GM04504 (cell line): Measurements from ENCODE around the gene SP110.
"Not testable (repeated sequence)": the region's sequence is repeated elsewhere in the genome, so short reads cannot be mapped to it uniquely, and the experiment has no call there.

Experiments used
- DNase-seq: peaks from one replicate; pipeline ENCODE4 v3.0.0-alpha.2; 2012; ENCODE audit warnings: low read depth

The SP110 gene

DNA sequence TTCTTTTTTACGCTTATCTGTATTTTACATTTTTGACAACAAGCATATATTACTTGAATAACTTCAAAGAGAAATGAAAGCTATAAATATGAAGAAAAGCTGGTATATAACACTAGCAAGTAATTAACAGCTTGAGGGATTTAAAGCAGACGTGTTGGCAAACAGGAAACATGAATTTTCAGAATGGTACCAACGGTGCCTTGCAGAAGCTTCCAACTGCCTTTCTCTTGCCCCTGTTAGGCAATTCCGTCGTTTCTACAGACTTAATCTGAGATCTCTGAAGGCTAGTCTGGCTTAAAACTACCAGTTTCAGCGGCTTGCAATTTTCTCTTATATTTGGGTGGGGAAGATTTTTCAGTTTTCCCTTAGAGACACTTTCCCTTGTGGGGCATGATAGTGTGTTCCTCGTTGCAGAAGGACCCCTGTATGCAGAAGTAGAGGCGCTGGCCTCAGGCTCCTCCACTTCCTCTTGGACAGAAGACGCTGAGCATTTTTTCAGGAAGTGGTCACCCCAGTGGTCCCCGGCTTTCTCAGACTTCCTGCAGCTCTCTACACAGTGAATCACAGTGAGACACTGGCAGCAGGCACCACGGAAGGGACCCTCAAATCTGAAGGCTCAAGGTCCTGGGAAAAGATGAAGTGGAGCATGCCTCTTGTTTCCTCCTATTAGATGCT lies 94.9 kb downstream of the SP110 start:
- DNase-seq, result no peak

DNA sequence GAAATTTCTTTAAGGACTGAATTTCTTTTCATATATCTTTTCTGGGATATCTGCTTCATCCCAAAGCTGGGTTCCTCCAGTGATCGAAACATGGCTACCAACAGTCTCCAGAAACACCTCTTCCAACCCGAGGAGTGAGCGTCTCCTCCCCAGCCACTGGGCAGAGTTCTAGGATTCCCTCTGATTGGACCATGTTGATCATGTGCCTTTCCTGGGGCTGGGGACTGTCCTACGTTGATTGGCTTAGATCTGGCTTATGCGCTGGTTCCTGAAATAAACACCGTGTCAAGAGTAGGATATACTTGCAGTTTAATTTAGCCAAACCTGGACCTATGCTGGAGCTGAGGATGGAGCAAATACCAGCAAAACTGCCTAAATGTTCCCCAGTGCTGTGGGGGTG lies 95.5 kb downstream of the SP110 start:
- no peak for DNase-seq

DNA sequence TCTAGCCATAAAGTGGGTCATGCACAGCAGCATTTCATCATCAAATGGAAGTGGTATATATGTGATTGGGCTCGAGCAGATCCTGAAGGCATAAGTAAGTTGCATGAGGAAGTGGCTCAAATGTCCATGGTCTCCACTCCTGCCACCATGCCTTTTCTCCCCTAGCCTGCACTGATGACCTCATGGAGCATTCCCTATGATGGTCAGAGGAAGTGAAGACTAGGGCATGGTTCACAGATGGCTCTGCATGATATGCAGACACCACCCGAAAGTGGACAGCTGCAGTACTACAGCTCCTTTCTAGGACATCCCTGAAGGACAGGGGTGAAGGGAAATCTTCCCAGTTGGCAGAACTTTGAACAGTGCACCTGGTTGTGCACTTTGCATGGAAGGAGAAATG lies 99.4 kb downstream of the SP110 start:
- DNase-seq, result not testable (repeated sequence)

DNA sequence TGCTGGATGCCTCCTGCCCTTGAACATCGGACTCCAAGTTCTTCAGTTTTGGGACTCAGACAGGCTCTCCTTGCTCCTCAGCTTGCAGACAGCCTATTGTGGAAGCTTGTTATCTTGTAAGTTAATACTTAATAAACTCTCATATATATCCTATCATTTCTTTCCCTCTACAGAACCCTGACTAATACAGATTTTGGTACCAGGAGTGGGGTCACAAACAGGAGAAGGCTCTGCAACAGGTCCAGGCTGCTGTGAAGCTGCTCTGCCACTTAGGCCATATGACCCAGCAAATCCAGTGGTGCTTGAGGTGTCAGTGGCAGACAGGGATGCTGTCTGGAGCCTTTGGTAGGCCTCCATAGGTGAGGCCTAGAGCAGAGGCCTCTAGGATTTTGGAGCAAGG lies 100.0 kb downstream of the SP110 start:
- not testable (repeated sequence) for DNase-seq
